Karpas-422 (cell line): Measurements from ENCODE around the gene CDK8. TPM values are rescaled to one million over a fixed set of nuclear protein-coding genes. Genes with fewer than 3 reads are reported as not detected.

ENCODE experiments used
- DNase-seq: peaks from one replicate; pipeline ENCODE4 v3.0.0-alpha.2; 2015
- H2AFZ ChIP-seq: fragments of 200-600 bp; sonication (generic); 2 replicates; pipeline ENCODE4 v1.6.1; 2014; ENCODE audit warnings: antibody characterized with exemption, low read length, mixed read lengths
- H3K27ac ChIP-seq: fragments of 200-600 bp; sonication (generic); 2 replicates; pipeline ENCODE4 v1.5.1; 2014; ENCODE audit warnings: mild to moderate bottlenecking, low read length, moderate library complexity
- H3K27me3 ChIP-seq: fragments of 200-600 bp; sonication (generic); 2 replicates; pipeline ENCODE4 v1.6.1; 2014; ENCODE audit warnings: low read length, mixed read lengths
- H3K36me3 ChIP-seq: fragments of 200-600 bp; sonication (generic); 2 replicates; pipeline ENCODE4 v1.6.1; 2014; ENCODE audit warnings: low read length, mixed read lengths; ENCODE audit not compliant: insufficient read depth
- H3K4me1 ChIP-seq: fragments of 200-600 bp; sonication (generic); 2 replicates; pipeline ENCODE4 v1.6.1; 2014; ENCODE audit warnings: mild to moderate bottlenecking, low read length, mixed read lengths
- H3K4me2 ChIP-seq: fragments of 200-600 bp; sonication (generic); 2 replicates; pipeline ENCODE4 v1.6.1; 2014; ENCODE audit warnings: low read length, low read depth, mild to moderate bottlenecking; ENCODE audit not compliant: poor library complexity, severe bottlenecking
- H3K4me3 ChIP-seq: fragments of 200-600 bp; sonication (generic); 2 replicates; pipeline ENCODE4 v1.5.1; 2014; ENCODE audit warnings: mild to moderate bottlenecking, antibody characterized with exemption, low read length, mixed read lengths
- H3K79me2 ChIP-seq: fragments of 200-600 bp; sonication (generic); 2 replicates; pipeline ENCODE4 v1.6.1; 2014; ENCODE audit warnings: mild to moderate bottlenecking, low read length, mixed read lengths
- H3K9ac ChIP-seq: fragments of 200-600 bp; sonication (generic); 2 replicates; pipeline ENCODE4 v1.6.0; 2014; ENCODE audit warnings: low read length
- H3K9me2 ChIP-seq: fragments of 200-600 bp; sonication (generic), shearing (Covaris generic); replicated peaks from 2 replicates; pipeline ENCODE4 v1.6.0; 2014; ENCODE audit warnings: mild to moderate bottlenecking, low read length, moderate library complexity; ENCODE audit not compliant: insufficient read depth
- H3K9me3 ChIP-seq: fragments of 300-700, 200-600 bp; sonication (generic); 2 replicates; pipeline ENCODE4 v1.6.1; 2014; ENCODE audit warnings: low read length, mixed read lengths
- H4K20me1 ChIP-seq: fragments of 200-600 bp; sonication (generic); 2 replicates; pipeline ENCODE4 v1.6.1; 2014; ENCODE audit warnings: mild to moderate bottlenecking, antibody characterized with exemption, low read length, low read depth; ENCODE audit not compliant: insufficient read depth
- total RNA-seq: library from RNA; depleted of rRNA; stranded (reverse); fragments of >200 nt; shearing (Covaris generic); gene quantifications from 2 replicates; pipeline ENCODE4 v1.2.3, GENCODE V29; 2014; ENCODE audit warnings: low replicate concordance

The CDK8 gene
- total RNA-seq, 1 experiment from 2014 or later, result 12.8 TPM

DNA sequence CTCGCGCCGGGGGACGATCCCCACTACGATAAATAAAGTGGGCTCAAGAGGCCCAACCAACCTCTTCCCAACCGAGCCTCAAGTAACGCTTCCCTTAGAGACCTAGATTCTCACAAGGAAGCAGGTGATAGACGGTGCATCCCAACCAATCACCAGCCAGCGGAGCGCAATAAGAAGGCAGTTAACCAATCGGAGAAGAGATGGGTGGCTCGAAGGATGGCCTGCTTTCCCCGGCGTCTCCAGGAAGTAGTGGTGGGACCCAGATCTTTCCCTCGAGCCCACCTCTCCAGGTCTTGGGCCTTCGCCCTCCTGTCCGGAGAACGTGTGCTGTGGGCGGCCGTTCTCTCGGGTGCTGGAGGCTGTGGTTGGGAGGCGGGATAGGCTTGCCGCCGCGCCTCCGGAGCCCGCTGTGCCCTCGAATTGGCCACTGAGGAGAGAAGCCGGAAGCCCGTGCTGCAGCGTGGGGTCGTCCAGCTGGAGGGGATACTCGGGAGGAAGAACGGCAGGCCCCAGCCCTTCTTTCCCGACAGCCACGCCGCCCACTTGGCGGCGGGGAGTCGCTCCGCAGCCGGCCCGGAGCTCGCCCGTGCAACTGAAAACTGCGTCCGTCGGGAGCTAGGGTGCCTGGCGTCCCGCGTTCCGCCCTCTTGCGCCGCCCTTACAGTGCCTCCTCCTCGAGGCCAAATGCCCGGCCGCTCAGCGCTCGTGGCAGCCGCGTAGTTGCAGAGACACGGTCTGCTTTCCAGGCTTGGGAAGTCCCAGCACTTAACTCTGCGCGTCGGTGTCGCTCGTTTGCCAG is 32.0 kb upstream of the CDK8 start, which contains the start of gene RNF6:
RNF6 (minus strand) TSS at position 594 of the 799 bp plus-strand sequence. CDS start 2,665 bp downstream, outside the sequence.
- Histone ChIP-seq H3K79me2 (peaks cover 25% of the 10 kb centered on the region), H3K4me3 (peak within 1 kb of the TSS; percentile 89), H3K9me3 (no peaks in the 10 kb centered on the region), H3K9me2 (no peaks in the 10 kb centered on the region; the same call in 1 of the 2 replicates), H3K27ac (peak within 1 kb of the TSS; percentile 73), H3K36me3 (peaks cover 33% of the 10 kb centered on the region), H3K9ac (peak within 1 kb of the TSS; percentile 94), H3K4me2 (peak within 1 kb of the TSS; percentile 84), H2AFZ (peak within 1 kb of the TSS; percentile 92), H4K20me1 (no peaks in the 10 kb centered on the region), H3K27me3 (no peaks in the 10 kb centered on the region), H3K4me1 (peaks cover 24% of the 10 kb centered on the region)
- DNase-seq, result peak; percentile 97

DNA sequence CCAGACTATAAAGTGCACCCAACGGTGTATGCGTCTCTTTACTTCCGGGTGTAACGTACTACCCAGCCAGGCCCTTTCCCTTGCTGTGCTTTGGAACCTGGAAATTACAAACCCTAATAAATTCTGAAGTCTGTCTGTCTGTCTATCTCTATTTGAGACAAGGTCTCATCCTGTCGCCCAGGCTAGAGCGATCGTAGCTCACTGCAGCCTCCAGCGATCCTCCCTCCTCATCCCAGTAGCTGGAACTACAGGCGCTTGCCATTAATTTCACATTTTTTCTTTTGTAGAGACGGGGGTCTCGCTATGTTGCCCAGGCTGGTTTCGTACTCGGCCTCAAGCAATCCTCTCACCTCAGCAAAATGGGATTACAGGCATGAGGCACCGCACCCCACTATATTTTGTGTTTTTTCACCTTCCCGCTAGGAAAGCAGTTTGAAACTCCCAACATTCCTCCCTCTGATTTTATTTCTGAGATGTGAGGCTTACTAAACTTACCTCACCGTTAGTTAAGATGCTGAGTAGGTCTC is 31.3 kb upstream of the CDK8 start:
- peaks cover 24% of the 10 kb centered on the region for H3K4me1 ChIP-seq
- no peaks in the 10 kb centered on the region; the same call in 1 of the 2 replicates for H3K9me2 ChIP-seq
- no peak for DNase-seq
- no peaks in the 10 kb centered on the region for H4K20me1 ChIP-seq
- peaks cover 26% of the 10 kb centered on the region for H3K36me3 ChIP-seq
- H3K4me3 ChIP-seq, result peak overlapping the region; percentile 89
- H3K27me3 ChIP-seq, result no peaks in the 10 kb centered on the region
- peak overlapping the region; percentile 84 for H3K4me2 ChIP-seq
- H3K79me2 ChIP-seq, result peaks cover 25% of the 10 kb centered on the region
- H3K9ac ChIP-seq, result peak overlapping the region; percentile 94
- peak overlapping the region; percentile 73 for H3K27ac ChIP-seq
- H2AFZ ChIP-seq, result peak overlapping the region; percentile 92
- no peaks in the 10 kb centered on the region for H3K9me3 ChIP-seq

DNA sequence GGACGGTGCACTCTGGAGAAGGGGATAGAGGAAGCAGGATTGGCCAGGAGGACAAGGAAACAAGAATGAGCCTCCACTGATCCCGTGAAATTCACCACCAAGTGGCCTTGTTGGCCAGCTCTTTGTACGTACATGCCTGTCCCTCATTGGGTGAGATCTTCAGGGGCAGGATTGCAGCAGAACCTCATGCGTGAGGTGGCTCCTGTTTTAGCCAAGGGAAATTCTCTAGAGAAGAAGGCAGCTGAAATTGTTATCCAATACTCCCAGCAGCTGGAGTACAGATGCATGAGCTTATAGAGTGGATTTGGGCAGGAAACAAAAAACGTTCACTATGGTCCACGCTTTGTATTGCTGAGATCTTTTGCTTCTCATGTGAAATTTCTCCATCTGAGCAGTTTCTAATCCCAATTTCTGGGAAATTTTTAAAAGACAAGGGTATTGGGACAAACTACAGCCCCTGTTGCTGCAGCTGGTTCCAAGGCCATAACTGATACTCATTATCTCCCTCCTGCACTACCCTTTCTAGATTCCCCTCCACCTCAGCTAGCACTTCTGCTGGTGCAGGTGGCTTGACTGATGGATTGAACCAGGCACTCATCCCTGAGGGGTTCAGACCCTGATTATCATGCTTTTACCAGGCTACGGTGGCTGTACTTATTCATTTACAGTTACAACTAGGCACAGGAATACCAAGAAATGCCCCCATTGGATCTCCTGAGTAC is 27.9 kb upstream of the CDK8 start:
- Histone ChIP-seq H3K27me3 (no peaks in the 10 kb centered on the region), H3K9me3 (no peaks in the 10 kb centered on the region), H3K4me3 (no peak overlapping the region), H4K20me1 (no peaks in the 10 kb centered on the region), H3K9me2 (no peaks in the 10 kb centered on the region; the same call in 1 of the 2 replicates), H3K4me1 (peaks cover 9% of the 10 kb centered on the region), H3K36me3 (no peaks in the 10 kb centered on the region), H3K9ac (no peak overlapping the region), H3K4me2 (no peak overlapping the region), H3K27ac (no peak overlapping the region), H3K79me2 (peaks cover 6% of the 10 kb centered on the region), H2AFZ (no peak overlapping the region)
- DNase-seq, result no peak

DNA sequence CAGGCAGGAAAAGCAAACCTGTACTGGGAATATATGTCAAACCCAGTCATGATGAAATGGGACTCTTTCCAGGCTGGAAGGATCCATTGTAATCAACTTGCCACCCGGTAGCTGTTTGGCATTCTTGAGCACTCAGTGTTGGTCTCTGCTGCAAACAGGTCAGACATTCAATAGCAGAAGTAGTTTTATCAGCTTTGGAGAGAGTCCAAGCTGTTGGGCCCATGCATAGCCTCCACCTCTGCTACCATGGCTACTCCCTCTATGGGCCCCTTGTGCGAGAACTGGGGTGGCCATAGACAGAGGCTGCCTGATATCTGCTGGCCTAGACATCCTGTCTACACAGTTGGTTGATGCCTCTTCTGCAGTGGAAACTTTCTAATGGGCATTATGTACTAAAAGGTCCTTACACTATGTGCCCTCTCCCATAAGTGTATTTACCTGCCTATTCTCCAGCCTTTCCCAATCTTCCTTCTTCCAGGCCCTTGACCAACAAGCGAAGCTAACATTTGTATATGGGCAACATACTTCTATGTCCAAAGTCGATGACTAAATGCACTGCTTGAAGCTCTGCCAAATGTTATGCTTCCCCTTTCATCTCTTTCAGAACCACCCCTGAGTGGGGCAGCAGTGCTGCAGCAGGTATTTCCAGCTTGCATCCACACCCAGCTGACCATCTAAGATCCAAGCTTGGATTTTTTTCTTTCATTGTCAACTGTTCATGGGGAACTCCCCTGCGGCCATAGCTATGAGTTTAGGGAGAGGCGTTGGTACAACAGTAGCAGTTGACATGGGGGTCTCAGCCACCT is 26.6 kb upstream of the CDK8 start:
- Histone ChIP-seq H3K27me3 (no peaks in the 10 kb centered on the region), H3K4me1 (peaks cover 7% of the 10 kb centered on the region), H3K9me2 (no peaks in the 10 kb centered on the region; the same call in 1 of the 2 replicates), H3K79me2 (no peaks in the 10 kb centered on the region), H3K9me3 (no peaks in the 10 kb centered on the region), H2AFZ (no peak overlapping the region), H3K36me3 (no peaks in the 10 kb centered on the region), H3K4me3 (no peak overlapping the region), H3K9ac (no peak overlapping the region), H3K27ac (no peak overlapping the region), H3K4me2 (no peak overlapping the region), H4K20me1 (no peaks in the 10 kb centered on the region)
- no peak for DNase-seq

DNA sequence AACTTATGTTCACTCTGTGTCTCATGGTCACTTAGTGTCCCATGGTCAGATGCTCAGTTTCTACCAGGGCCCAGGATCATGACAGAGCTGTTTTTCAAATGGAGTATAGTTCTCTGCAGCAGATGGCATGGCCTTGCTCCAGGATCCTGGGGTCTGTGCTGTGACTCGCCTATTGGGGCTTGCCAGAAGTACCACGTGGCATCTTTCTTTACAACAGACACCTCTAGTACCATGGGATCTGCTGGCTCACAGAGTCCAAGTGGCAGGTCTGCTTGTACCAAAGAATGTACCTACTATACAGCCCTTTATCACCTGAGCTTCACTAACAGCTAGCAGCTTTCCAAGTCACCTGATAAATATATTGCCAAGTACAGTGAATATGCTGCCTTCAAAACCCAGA is 25.8 kb upstream of the CDK8 start:
- no peak overlapping the region for H3K4me3 ChIP-seq
- no peak overlapping the region for H2AFZ ChIP-seq
- H3K36me3 ChIP-seq, result no peaks in the 10 kb centered on the region
- DNase-seq, result no peak
- H3K9ac ChIP-seq, result no peak overlapping the region
- H3K4me2 ChIP-seq, result no peak overlapping the region
- H3K4me1 ChIP-seq, result no peaks in the 10 kb centered on the region; the same call in 1 of the 2 replicates
- no peaks in the 10 kb centered on the region for H4K20me1 ChIP-seq
- no peaks in the 10 kb centered on the region for H3K9me3 ChIP-seq
- H3K27ac ChIP-seq, result no peak overlapping the region
- no peaks in the 10 kb centered on the region for H3K27me3 ChIP-seq
- H3K79me2 ChIP-seq, result no peaks in the 10 kb centered on the region
- H3K9me2 ChIP-seq, result no peaks in the 10 kb centered on the region

DNA sequence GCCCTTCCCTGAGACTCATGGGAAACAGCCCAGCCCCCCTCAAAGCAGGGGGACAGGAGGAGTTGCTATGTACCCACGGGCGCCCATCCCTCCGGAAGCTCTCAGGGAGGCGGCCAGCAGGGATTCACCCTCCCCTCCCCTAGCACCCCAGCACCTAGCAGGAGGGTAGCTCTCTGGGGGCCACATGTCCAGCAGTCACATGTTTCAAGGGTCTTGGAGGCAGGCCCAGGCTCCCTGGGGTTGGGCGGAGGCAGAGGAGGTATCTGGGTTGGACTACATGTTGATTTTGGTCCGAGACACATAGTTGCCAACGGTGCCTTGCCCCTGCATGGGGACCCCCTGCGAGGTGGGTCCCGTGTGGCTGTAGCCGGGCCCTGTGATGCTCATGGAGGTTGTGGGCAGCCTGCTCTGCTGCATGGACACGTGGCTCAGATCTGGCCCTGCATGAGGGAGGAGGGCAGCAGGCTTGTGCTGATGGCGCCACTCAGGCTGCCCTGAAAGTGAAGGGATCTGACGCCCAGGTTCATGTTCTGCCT is 24.8 kb upstream of the CDK8 start:
- no peaks in the 10 kb centered on the region for H3K36me3 ChIP-seq
- no peaks in the 10 kb centered on the region for H3K9me3 ChIP-seq
- no peak overlapping the region for H3K4me3 ChIP-seq
- H3K9me2 ChIP-seq, result no peaks in the 10 kb centered on the region
- H4K20me1 ChIP-seq, result no peaks in the 10 kb centered on the region
- DNase-seq, result no peak
- H3K4me2 ChIP-seq, result no peak overlapping the region
- no peaks in the 10 kb centered on the region for H3K27me3 ChIP-seq
- H3K4me1 ChIP-seq, result no peaks in the 10 kb centered on the region
- H3K79me2 ChIP-seq, result no peaks in the 10 kb centered on the region
- H2AFZ ChIP-seq, result no peak overlapping the region
- H3K27ac ChIP-seq, result no peak overlapping the region
- H3K9ac ChIP-seq, result no peak overlapping the region

DNA sequence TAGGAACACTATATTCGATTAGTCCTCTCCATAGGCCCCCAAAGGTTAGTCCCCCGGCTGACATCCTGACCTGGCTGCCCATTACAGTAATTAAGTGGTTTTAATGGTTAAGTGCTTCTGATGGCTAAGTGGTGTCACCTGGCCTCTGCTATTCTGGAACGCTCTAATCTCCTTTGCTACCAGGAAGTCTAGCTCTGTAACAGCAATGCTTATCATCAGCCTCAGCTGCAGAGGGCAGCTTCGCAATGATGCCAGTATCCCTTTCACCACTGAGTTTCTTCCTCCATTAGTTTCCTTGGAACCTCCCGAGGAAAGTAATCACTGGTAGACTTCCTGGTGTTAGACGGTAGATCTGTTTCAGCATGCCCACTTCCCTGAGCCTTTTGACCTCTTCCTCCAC is 23.2 kb upstream of the CDK8 start:
- no peak overlapping the region for H3K4me3 ChIP-seq
- H3K27ac ChIP-seq, result no peak overlapping the region
- no peaks in the 10 kb centered on the region for H3K9me2 ChIP-seq
- no peaks in the 10 kb centered on the region for H3K27me3 ChIP-seq
- no peak overlapping the region for H3K9ac ChIP-seq
- no peaks in the 10 kb centered on the region for H3K79me2 ChIP-seq
- H3K9me3 ChIP-seq, result no peaks in the 10 kb centered on the region
- H4K20me1 ChIP-seq, result no peaks in the 10 kb centered on the region
- H3K36me3 ChIP-seq, result no peaks in the 10 kb centered on the region
- no peak overlapping the region for H3K4me2 ChIP-seq
- DNase-seq, result no peak
- no peak overlapping the region for H2AFZ ChIP-seq
- no peaks in the 10 kb centered on the region for H3K4me1 ChIP-seq
